T47D (cell line): ENCODE measurements around the gene AMOTL2.

Source experiments
- DNase-seq, 2 experiments: peaks; one replicate each; pipeline versions ENCODE4 v3.0.0 to v3.0.0-alpha.2; 2011 to 2012; ENCODE audit warnings: low read depth in 1 of 2, low spot score in 1 of 2
- JUND ChIP-seq: IDR thresholded peaks from 2 replicates; pipeline ENCODE4 v1.6.1; 2012; ENCODE audit warnings: low read depth
- in situ Hi-C: cut with HindIII; loops from 2 replicates; pipeline ENCODE4 v1.10.0; 2016; ENCODE audit warnings: low sequenced_read_pairs, low pct_unique_long_range_greater_than_20kb

AMOTL2 gene

GRCh38 chr3:134352031-134352671 lies 22.1 kb downstream of the AMOTL2 start:
- in situ Hi-C loops, result no loop called here
- peak; percentile 65; the same call in 1 of the 2 replicates for TF ChIP-seq JUND

GRCh38 chr3:134351427-134351826 lies 22.8 kb downstream of the AMOTL2 start:
- DNase-seq, result no peak
- no peak for TF ChIP-seq JUND
- in situ Hi-C loops, result no loop called here

More at GRCh38 chr3:134352031-134352671, 22.1 kb downstream of the AMOTL2 start:
- peak in 1 of 2 experiments; percentile 99 for DNase-seq

GRCh38 chr3:134350861-134351311 lies 23.4 kb downstream of the AMOTL2 start:
- peak in 1 of 2 experiments; percentile 99 for DNase-seq
- in situ Hi-C loops, result no loop called here

GRCh38 chr3:134350266-134350665 lies 24.0 kb downstream of the AMOTL2 start:
- in situ Hi-C loops, result no loop called here
- no peak for DNase-seq

More at GRCh38 chr3:134350861-134351311, 23.4 kb downstream of the AMOTL2 start:
- TF ChIP-seq JUND, result peak; percentile 75; the same call in 1 of the 2 replicates

GRCh38 chr3:134348524-134348923 lies 25.7 kb downstream of the AMOTL2 start:
- in situ Hi-C loops, result no loop called here
- DNase-seq, result peak in 1 of 2 experiments; percentile 63
- TF ChIP-seq JUND, result no peak

More at GRCh38 chr3:134350266-134350665, 24.0 kb downstream of the AMOTL2 start:
- TF ChIP-seq JUND, result no peak

GRCh38 chr3:134347551-134347950 lies 26.7 kb downstream of the AMOTL2 start:
- DNase-seq, result no peak
- TF ChIP-seq JUND, result no peak
- in situ Hi-C loops, result no loop called here

GRCh38 chr3:134346744-134347143 lies 27.5 kb downstream of the AMOTL2 start:
- DNase-seq, result no peak
- in situ Hi-C loops, result no loop called here
- no peak for TF ChIP-seq JUND

- no peak for DNase-seq
- in situ Hi-C loops, result no loop called here
- no peak for TF ChIP-seq JUND
Measured at GRCh38 chr3:134345202-134345601, 29.0 kb downstream of the AMOTL2 start.

GRCh38 chr3:134344560-134344959 lies 29.7 kb downstream of the AMOTL2 start:
- no peak for DNase-seq
- no peak for TF ChIP-seq JUND
- in situ Hi-C loops, result no loop called here

- DNase-seq, result no peak
- in situ Hi-C loops, result no loop called here
- no peak for TF ChIP-seq JUND
Measured at GRCh38 chr3:134342259-134342658, 32.0 kb downstream of the AMOTL2 start.

GRCh38 chr3:134341389-134341788 lies 32.9 kb downstream of the AMOTL2 start:
- TF ChIP-seq JUND, result no peak
- in situ Hi-C loops, result no loop called here
- no peak for DNase-seq

GRCh38 chr3:134340982-134341365 lies 33.3 kb downstream of the AMOTL2 start:
- in situ Hi-C loops, result no loop called here
- no peak for TF ChIP-seq JUND
- DNase-seq, result no peak

- in situ Hi-C loops, result no loop called here
- no peak for DNase-seq
- TF ChIP-seq JUND, result no peak
Measured at GRCh38 chr3:134340362-134340981, 33.8 kb downstream of the AMOTL2 start.
